ENCODE data around the gene NPAS2. TPM values are rescaled to one million over a fixed set of nuclear protein-coding genes. Genes with fewer than 3 reads are reported as not detected.

Gene NPAS2
- total and polyA plus RNA-seq, 2 donors (not counting 3 experiments of a cell fraction or from before 2014, with no cell fraction given), result 29.0 to 53.9 TPM

DNA sequence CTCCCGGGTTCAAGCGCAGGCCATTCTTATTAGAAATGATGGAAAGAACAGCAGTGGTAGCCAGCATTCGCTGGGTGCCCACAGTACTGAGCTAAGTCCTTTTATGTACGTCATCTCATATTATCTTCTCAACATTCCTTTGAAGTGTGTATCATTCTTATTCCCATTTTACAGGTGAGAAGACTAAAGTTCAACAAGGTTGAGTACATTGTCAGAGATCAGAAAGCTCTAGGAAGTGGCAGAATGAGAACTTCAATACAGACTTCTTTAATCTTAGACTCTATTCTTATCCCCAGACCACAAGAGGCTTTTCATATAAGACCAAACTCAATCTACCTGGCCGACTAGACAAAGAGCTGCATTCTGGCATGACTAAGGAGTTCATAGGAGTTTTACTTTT is 86.7 kb downstream of the NPAS2 start:
- no peak overlapping the region for H3K4me2 ChIP-seq (ENCODE audit: insufficient read depth, low read length)
- FAIRE-seq (peak; percentile 71), DNase-seq (ENCODE audit: low read depth, low spot score) (no peak)
- CTCF ChIA-PET, result interaction anchor here (0.9 to 2.1 kb wide), 3 partner anchors 36 to 176 kb away, joined by 3 to 9 read pairs (median 3); no protein-coding TSS in a partner anchor
- intact Hi-C loops (cut with micrococcal nuclease), result no loop called here
- H3K4me1 ChIP-seq (ENCODE audit: control insufficient read depth, extremely low read depth, insufficient read depth, low read length), result peaks cover 61% of the 10 kb centered on the region
- no TSS peak for BruUV-seq (replicated peaks)
- no peaks in the 10 kb centered on the region for H3K27me3 ChIP-seq (ENCODE audit: control insufficient read depth in 2 of 2, insufficient read depth in 2 of 2, low read length in 2 of 2)
- H3K36me3 ChIP-seq (ENCODE audit: control insufficient read depth in 2 of 2, extremely low read depth in 1 of 2, insufficient read depth in 2 of 2, low read length in 2 of 2), result no peaks in the 10 kb centered on the region
- H3K27ac ChIP-seq (ENCODE audit: insufficient read depth, low read depth, low read length), result no peak overlapping the region
- TF ChIP-seq EZH2 (IDR thresholded peaks at IDR 0.05; ENCODE audit: borderline replicate concordance, low read depth, low read length, severe bottlenecking) (no peak), MYC (IDR thresholded peaks at IDR 0.05; ENCODE audit: low read depth, low read length) (no peak), JUN (IDR thresholded peaks at IDR 0.05; ENCODE audit: borderline replicate concordance, insufficient read depth, insufficient read length, low read depth) (no peak)
- TF ChIP-seq, protein P1, sequence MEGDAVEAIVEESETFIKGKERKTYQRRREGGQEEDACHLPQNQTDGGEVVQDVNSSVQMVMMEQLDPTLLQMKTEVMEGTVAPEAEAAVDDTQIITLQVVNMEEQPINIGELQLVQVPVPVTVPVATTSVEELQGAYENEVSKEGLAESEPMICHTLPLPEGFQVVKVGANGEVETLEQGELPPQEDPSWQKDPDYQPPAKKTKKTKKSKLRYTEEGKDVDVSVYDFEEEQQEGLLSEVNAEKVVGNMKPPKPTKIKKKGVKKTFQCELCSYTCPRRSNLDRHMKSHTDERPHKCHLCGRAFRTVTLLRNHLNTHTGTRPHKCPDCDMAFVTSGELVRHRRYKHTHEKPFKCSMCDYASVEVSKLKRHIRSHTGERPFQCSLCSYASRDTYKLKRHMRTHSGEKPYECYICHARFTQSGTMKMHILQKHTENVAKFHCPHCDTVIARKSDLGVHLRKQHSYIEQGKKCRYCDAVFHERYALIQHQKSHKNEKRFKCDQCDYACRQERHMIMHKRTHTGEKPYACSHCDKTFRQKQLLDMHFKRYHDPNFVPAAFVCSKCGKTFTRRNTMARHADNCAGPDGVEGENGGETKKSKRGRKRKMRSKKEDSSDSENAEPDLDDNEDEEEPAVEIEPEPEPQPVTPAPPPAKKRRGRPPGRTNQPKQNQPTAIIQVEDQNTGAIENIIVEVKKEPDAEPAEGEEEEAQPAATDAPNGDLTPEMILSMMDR (IDR thresholded peaks at IDR 0.05; ENCODE audit: extremely low read depth in 1 of 2, insufficient read depth in 1 of 2, low read depth in 1 of 2, low read length in 2 of 2), result no peak
- TF ChIP-seq, protein P2, sequence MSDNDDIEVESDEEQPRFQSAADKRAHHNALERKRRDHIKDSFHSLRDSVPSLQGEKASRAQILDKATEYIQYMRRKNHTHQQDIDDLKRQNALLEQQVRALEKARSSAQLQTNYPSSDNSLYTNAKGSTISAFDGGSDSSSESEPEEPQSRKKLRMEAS (IDR thresholded peaks at IDR 0.05; ENCODE audit: insufficient read depth, insufficient read length), result no peak
- H4K20me1 ChIP-seq (replicated peaks; ENCODE audit: control insufficient read depth, extremely low read depth, insufficient read depth, low read length), result no peaks in the 10 kb centered on the region
- dilution Hi-C loops (cut with MboI; ENCODE audit: extremely low pct_ligation_motif_present, low sequenced_read_pairs), result no loop called here
- no peak overlapping the region for H3K4me3 ChIP-seq (replicated peaks in 1 of 3; ENCODE audit: insufficient read depth in 1 of 3, low read depth in 1 of 3, low read length in 3 of 3)
- H3K9me1 ChIP-seq (replicated peaks; ENCODE audit: control insufficient read depth, extremely low read depth, insufficient read depth, low read length), result no peaks in the 10 kb centered on the region
- POLR2A ChIA-PET, result interaction anchor here (1.1 kb wide), 1 partner anchor 18 kb away, joined by 3 read pairs; no protein-coding TSS in a partner anchor
- no peak overlapping the region for H2AFZ ChIP-seq (ENCODE audit: low read depth, low read length)
- no peaks in the 10 kb centered on the region for H3K79me2 ChIP-seq (ENCODE audit: control insufficient read depth, insufficient read depth, low read length)
- no peak overlapping the region for H3K9ac ChIP-seq (replicated peaks; ENCODE audit: extremely low read depth, insufficient read depth, low read length)
- no peaks in the 10 kb centered on the region for H3K9me3 ChIP-seq (replicated peaks; ENCODE audit: control insufficient read depth, insufficient read depth, low read length)

DNA sequence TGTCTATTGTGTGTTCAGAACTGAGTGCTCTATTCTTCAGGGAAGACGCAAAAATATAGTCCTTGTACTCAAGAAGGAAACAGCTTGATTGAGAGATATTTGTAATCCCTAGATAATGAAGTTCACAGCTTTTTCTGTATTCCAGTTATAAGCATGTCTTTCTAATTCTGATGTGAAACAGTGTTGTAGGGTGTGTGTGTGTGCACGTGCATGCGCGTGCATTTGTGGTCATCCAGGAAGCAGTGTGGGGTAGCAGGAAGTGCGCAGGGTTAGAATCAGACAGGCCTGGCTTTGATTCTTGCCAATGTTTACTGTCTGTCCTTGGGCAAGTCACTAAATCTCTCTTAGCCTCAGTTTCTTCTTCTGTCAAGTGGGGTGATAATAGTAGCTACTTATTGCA is 87.9 kb downstream of the NPAS2 start:
- no peak for TF ChIP-seq FOS (IDR thresholded peaks at IDR 0.05; ENCODE audit: borderline replicate concordance, insufficient read depth, low read length)
- TF ChIP-seq, protein P2 (IDR thresholded peaks at IDR 0.05; ENCODE audit: insufficient read depth, insufficient read length), result no peak
- no peak for TF ChIP-seq POLR2AphosphoS5 (IDR thresholded peaks at IDR 0.05; ENCODE audit: insufficient read depth, low read depth, low read length)
- no peak for TF ChIP-seq GATA2 (IDR thresholded peaks at IDR 0.05; ENCODE audit: insufficient read depth, insufficient read length, low read depth, low read length)
- TF ChIP-seq JUN (IDR thresholded peaks at IDR 0.05; ENCODE audit: borderline replicate concordance, insufficient read depth, insufficient read length, low read depth), result no peak
- no peak for TF ChIP-seq MYC (IDR thresholded peaks at IDR 0.05; ENCODE audit: low read depth, low read length)
- TF ChIP-seq, protein P1 (IDR thresholded peaks at IDR 0.05; ENCODE audit: extremely low read depth in 1 of 2, insufficient read depth in 1 of 2, low read depth in 1 of 2, low read length in 2 of 2), result no peak
- TF ChIP-seq POLR2A (IDR thresholded peaks at IDR 0.05; ENCODE audit: low read depth, low read length), result no peak
- no peak for TF ChIP-seq EZH2 (IDR thresholded peaks at IDR 0.05; ENCODE audit: borderline replicate concordance, low read depth, low read length, severe bottlenecking)
- Histone ChIP-seq H3K9me3 (replicated peaks; ENCODE audit: control insufficient read depth, insufficient read depth, low read length) (no peaks in the 10 kb centered on the region), H3K27ac (ENCODE audit: insufficient read depth, low read depth, low read length) (peak overlapping the region; percentile 22), H3K79me2 (ENCODE audit: control insufficient read depth, insufficient read depth, low read length) (no peaks in the 10 kb centered on the region), H3K9ac (replicated peaks; ENCODE audit: extremely low read depth, insufficient read depth, low read length) (no peak overlapping the region), H2AFZ (ENCODE audit: low read depth, low read length) (no peak overlapping the region), H3K36me3 (ENCODE audit: control insufficient read depth in 2 of 2, extremely low read depth in 1 of 2, insufficient read depth in 2 of 2, low read length in 2 of 2) (peaks cover 2 to 3% of the 10 kb centered on the region in 2 experiments), H3K27me3 (ENCODE audit: control insufficient read depth in 2 of 2, insufficient read depth in 2 of 2, low read length in 2 of 2) (no peaks in the 10 kb centered on the region), H3K4me1 (ENCODE audit: control insufficient read depth, extremely low read depth, insufficient read depth, low read length) (peaks cover 51% of the 10 kb centered on the region), H3K4me2 (ENCODE audit: insufficient read depth, low read length) (peak overlapping the region; percentile 31), H4K20me1 (replicated peaks; ENCODE audit: control insufficient read depth, extremely low read depth, insufficient read depth, low read length) (no peaks in the 10 kb centered on the region), H3K4me3 (replicated peaks in 1 of 3; ENCODE audit: insufficient read depth in 1 of 3, low read depth in 1 of 3, low read length in 3 of 3) (no peak overlapping the region), H3K9me1 (replicated peaks; ENCODE audit: control insufficient read depth, extremely low read depth, insufficient read depth, low read length) (no peaks in the 10 kb centered on the region)
- POLR2A ChIA-PET, result no interaction called here
- CTCF ChIA-PET, result interaction anchor here (1.3 kb wide), 1 partner anchor 17 kb away, joined by 3 read pairs; no protein-coding TSS in a partner anchor
- peak; percentile 76 for FAIRE-seq
- dilution Hi-C loops (cut with MboI; ENCODE audit: extremely low pct_ligation_motif_present, low sequenced_read_pairs) (no loop called here), intact Hi-C loops (cut with micrococcal nuclease) (no loop called here)
- peak; percentile 59 for DNase-seq (ENCODE audit: low read depth, low spot score)
- no TSS peak for BruUV-seq (replicated peaks)
